CD4-positive, alpha-beta T cell treated with Interleukin-15 for 4 hours (primary cell): ENCODE measurements around the gene PPM1F.
"Not testable (repeated sequence)": the region's sequence is repeated elsewhere in the genome, so short reads cannot be mapped to it uniquely, and the experiment has no call there.

Source experiments
- DNase-seq: peaks from one replicate; pipeline ENCODE4 v3.0.0-alpha.2; 2020; ENCODE audit warnings: low spot score

Gene PPM1F

GRCh38 chr22:21939935-21940334 is 12.7 kb downstream of the PPM1F start:
- DNase-seq = not testable (repeated sequence)

GRCh38 chr22:21939461-21939913 is 13.2 kb downstream of the PPM1F start:
- DNase-seq = no peak

- DNase-seq = no peak
Observed at GRCh38 chr22:21938906-21939305, 13.7 kb downstream of the PPM1F start.

DNA sequence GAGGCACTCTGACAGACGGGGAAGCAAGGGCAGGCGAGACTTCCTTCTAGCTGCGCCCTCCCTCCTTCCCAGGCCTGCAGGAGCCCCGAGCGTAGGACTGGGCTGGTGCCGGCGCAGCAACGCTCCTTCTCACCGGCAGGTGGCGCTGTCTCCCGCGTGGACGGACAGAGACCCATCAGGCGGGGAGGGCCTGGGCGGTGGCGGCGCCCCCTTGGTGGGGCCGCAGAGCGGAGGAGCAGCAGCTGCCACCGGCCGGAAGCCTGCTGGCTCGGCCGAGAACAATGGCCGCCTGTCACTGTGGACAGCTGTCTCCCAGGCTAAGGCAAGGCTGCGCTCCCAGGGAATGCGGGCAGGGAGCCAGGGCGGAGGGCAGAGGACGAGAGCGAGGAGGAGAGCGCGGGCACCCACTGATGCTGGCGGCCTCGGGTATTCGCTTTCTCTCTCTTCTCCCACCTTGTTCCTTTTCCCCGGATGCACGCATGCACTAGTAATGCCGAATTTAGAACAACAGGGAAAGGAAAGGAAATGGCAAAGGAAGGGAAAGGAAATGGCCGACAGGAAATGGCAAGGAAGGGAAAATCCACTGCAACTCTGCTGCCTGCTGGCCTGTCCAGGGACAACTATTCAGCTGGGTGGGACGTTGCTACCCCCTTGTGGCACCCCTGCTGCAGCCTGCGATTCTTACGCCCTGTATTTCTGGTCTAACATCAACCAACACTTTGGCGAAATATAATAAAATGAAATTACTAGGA is 14.4 kb downstream of the PPM1F start:
- peak; percentile 92 for DNase-seq

GRCh38 chr22:21937821-21938070 is 14.9 kb downstream of the PPM1F start:
- DNase-seq = no peak

GRCh38 chr22:21937041-21937820 is 15.4 kb downstream of the PPM1F start:
- no peak for DNase-seq

DNA sequence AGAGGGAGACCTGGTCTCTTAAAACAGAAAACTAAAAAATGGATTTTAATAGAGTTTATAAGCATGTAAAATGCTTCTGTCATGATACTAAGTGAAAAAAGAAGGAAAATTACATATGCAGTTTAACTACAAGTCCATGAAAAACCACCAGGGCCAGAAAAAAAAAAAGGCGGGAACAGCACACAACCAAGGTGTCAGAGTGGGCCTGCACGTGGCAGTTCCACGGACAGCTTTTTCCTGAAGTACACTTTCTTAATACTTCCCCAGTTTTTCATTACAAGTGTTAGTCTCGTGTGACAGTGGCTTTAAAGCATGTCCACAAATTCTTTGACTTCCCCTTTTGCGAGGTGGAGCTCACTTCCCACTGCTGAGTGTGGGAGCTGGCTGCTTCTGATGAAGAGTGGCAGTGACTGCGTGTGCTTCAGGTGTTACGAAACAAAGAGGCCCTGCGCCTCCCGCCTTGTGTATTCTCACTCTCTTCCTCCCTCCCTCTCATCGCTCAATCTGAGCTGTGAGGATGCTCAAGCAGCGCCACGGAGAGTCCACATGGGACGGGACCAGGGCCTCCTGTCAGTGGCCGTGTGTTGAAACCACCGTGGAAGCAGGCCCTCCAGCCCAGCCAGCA is 16.4 kb downstream of the PPM1F start:
- no peak for DNase-seq

DNA sequence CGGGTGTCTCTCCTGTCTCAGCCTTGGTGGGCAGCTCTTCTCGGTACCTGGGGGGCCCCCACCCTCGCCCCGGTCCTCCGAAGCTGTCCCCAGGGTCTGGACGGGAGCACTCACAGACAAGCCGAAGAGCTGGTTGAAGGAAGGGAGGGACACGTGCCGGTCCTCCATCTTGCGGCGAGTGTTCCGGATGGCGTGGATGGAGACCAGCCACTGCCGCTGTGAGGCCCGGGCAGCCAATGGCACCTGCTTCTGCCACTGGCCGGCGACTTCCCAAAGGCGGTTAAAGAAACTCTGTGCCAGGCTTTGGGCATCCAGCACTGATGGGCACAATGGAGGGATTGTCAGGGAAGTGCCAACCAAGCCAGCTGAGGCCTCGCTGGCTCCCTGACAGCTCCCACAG is 18.7 kb downstream of the PPM1F start:
- no peak for DNase-seq

- no peak for DNase-seq
Observed at GRCh38 chr22:21933413-21933812, 19.2 kb downstream of the PPM1F start.

DNA sequence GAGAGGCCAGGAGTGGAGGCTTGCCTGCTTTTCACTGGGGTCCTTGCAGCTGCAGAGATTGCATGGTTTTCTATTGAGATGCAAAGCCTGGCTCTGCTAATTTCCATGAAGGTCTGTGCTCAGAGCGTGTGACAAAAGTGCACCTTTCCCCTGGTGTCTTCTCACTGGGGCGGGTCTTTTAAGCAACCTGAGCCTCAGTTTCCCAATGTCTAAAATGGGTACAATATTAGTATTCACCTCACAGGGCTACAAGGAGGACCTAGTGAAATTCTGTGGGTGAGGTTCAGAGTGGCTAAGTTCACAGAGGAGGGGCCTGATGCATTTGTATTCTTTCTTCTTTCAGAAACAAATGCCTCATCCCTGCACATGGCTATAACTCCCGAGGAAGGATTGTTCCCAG is 20.3 kb downstream of the PPM1F start:
- DNase-seq = no peak

DNA sequence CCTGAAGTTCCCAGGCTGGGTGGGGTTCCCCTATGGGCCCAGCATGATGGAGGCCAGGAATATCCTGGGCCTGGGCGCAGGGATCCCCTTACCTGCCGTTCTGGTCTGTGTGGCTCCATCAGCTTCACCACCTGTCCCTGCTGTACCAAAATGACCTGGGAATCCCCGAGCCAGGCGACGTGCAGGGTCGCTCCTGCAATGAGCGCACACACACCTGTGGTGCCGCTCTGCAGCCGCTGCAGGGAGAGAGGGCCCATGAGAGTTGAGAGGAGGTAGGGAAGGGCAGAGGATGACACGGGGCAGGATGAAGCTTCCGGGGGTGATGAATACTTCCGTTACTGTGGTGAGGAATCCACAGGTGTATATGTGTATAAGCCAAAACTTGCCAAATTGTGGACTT is 21.6 kb downstream of the PPM1F start:
- no peak for DNase-seq

- no peak for DNase-seq
Observed at GRCh38 chr22:21929253-21929652, 23.4 kb downstream of the PPM1F start.

DNA sequence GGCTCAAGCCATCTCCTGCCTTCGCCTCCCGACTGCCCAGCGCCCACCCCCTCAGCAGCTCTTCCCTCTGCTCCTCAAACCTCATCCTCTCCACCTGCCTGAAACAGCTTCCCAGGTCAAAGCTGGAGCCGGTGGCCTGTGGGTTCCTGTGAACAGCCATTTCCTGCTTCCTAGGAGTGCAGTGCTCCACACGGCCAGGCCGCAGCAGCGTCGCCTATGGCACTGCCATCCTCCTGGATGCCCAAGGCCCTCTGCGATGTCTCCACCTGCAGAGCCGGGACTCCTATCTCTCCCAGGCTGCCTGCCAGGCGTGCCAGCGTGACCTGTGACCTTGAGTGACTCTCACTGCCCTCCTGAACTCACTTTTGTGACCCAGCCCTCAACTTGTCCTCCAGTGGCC is 24.6 kb downstream of the PPM1F start:
- DNase-seq = no peak

GRCh38 chr22:21927174-21927823 is 25.3 kb downstream of the PPM1F start:
- no peak for DNase-seq

DNA sequence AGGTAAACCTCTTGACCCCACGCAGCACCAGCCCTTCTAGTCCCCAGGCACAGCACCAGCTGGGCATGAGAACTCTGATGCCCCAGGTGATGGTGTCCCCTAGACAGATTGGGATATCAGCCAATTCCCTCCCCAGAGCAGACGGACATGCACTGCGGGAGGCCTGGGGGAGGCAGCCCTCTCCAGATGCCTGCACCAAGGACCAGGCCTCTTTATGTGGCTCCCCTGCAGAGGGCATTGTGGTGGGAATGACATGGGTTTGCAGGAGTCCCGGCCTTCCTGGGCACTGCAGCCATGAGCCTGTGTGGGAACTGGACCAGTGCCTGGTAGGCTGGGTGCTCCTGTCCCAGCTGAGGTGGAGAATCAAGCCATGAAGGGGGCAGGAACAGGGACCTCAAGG is 25.9 kb downstream of the PPM1F start:
- no peak for DNase-seq

GRCh38 chr22:21923163-21923561 is 29.5 kb downstream of the PPM1F start:
- DNase-seq = no peak

DNA sequence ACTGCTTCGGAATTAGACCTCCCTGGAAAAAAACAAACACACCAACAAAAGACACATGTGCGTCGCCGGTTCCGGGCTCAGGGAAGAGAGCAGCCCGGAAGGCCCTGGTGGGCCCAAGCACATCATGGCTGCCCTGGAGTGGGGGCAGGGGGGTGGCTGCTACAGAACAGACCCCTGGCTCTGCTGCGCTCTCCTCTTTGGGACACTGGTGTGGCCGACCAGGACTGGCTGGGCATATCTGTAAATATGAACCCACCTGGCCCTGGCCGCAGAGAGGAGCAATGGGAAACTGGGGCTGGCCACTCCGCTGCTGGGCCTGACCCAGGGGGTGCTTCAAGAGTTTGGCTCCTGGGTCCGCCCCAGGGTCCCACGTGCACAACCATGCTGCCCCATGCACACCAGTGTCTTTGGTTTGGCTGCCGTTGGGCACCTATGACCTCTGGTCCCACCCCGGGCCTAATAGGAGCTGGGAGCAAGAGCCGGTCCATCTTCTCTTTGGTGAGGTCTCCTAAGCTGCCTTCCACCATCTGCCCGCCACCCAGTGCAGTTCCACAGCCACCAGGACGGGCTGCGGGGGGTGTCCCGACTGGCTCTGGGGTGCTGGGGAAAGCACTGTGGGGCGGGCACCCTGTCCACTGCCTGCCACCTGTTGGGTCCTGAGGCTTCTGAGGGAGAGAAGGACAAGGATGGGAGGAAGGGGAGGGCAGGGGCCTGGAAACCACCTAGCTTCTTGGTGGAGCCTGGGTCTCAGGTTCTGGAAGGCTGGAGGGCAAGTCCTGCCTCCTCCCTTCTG is 30.1 kb downstream of the PPM1F start:
- no peak for DNase-seq

GRCh38 chr22:21921729-21922128 is 30.9 kb downstream of the PPM1F start:
- no peak for DNase-seq

- DNase-seq = no peak
Observed at GRCh38 chr22:21921184-21921721, 31.4 kb downstream of the PPM1F start.

DNA sequence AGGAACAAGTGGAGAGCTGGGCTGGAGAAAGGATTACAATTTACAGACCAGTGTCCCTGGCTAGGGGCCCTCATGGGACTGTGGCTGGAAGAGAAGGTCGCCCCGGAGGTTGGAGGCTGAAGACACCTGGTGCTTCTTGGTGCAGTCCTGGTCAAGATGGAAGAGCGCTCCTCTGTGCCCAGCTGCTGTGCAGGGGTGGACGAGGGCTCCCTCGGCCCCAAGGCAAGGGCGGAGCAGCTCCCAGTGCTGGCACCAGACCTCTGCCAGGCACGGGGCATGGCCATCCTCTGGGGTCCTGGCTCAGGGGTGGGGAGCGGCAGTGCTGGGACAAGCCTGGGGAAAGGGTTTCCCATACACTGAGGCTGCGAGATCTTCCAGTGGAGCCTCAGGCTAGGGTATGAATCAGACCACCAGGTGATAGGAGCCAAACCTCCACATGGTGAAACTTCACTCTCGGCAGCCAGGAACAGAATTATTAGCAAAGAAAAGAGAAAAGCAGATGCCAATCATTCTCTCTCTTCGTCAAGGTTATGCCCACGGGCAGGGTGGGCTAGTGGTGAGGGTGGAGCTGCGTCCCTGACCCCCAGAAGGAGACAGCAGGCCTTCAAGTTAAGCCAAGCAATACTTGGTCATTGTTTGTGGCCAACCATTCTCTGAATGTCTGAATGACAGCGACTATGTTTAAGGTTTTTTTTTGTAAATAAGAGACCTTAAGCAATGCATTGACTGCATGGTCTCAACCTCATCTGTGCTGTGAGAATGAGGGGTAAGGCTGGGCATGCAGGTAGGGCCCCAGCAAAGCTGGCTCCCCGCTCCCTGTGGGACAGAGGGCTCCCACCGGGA is 32.1 kb downstream of the PPM1F start:
- no peak for DNase-seq
